IMR-90 (cell line): ENCODE results near the gene CDON. TPM values are rescaled to one million over a fixed set of nuclear protein-coding genes. Genes with fewer than 3 reads are reported as not detected.
"Not testable (repeated sequence)": the region's sequence is repeated elsewhere in the genome, so short reads cannot be mapped to it uniquely, and the experiment has no call there.

Experiments used
- ATAC-seq: fragments of 200-7000 bp; cut with Tn5 transposase; 2 replicates; pipeline ENCODE4 v1.9.1; 2020; ENCODE audit warnings: low read depth, mild to moderate bottlenecking, moderate library complexity
- BruUV-seq: library from RNA; stranded (reverse); fragments of 400-500 nt; replicated peaks from 2 replicates; lab custom pipeline; 2021; lab: Mats Ljungman, UMichigan
- CTCF ChIA-PET: fragments of 300-600 bp; formaldehyde crosslinking; extraction: SDS; loops from one replicate; lab custom pipeline; 2021; ENCODE audit warnings: antibody characterized with exemption; lab: Yijun Ruan, JAX
- POLR2A ChIA-PET: fragments of 300-600 bp; sonication (Branson Sonifier 250); formaldehyde crosslinking; loops from one replicate; lab custom pipeline; 2022; ENCODE audit warnings: antibody characterized with exemption; ENCODE audit not compliant: unreplicated experiment; lab: Charles Lee
- DNase-seq: peaks from one replicate; pipeline ENCODE4 v3.0.0; 2013
- H2AFZ ChIP-seq: replicated peaks from 2 replicates; pipeline ENCODE3; 2013; ENCODE audit warnings: low read length, mild to moderate bottlenecking; ENCODE audit not compliant: poor library complexity
- H2AK5ac ChIP-seq: 2 replicates; pipeline ENCODE4 v1.6.1; 2013; ENCODE audit warnings: low read depth, low read length, inconsistent platforms
- H2AK9ac ChIP-seq: replicated peaks from 2 replicates; pipeline ENCODE3; 2013; ENCODE audit warnings: mild to moderate bottlenecking, low read depth, low read length, moderate library complexity; ENCODE audit not compliant: poor library complexity
- H2BK120ac ChIP-seq: 2 replicates; pipeline ENCODE4 v1.6.1; 2013; ENCODE audit warnings: low read depth, low read length, inconsistent platforms
- H2BK15ac ChIP-seq: 3 replicates; pipeline ENCODE4 v1.6.1; 2013; ENCODE audit warnings: low read depth, low read length, inconsistent platforms
- H2BK20ac ChIP-seq: 2 replicates; pipeline ENCODE4 v1.6.1; 2013; ENCODE audit warnings: low read depth, mild to moderate bottlenecking, inconsistent platforms, low read length, moderate library complexity
- H2BK5ac ChIP-seq: 2 replicates; pipeline ENCODE4 v1.6.1; 2013; ENCODE audit warnings: mild to moderate bottlenecking, low read depth, low read length, inconsistent platforms; ENCODE audit not compliant: poor library complexity, severe bottlenecking
- H3K14ac ChIP-seq: replicated peaks from 2 replicates; pipeline ENCODE4 v1.6.1; 2013; ENCODE audit warnings: low read depth, low read length, inconsistent platforms
- H3K18ac ChIP-seq: 2 replicates; pipeline ENCODE4 v1.6.1; 2013; ENCODE audit warnings: low read depth, low read length, control low read depth
- H3K23ac ChIP-seq: 2 replicates; pipeline ENCODE4 v1.6.1; 2013; ENCODE audit warnings: low read depth, low read length, inconsistent platforms
- H3K27ac ChIP-seq: 2 replicates; pipeline ENCODE4 v1.5.1; 2013; ENCODE audit warnings: mild to moderate bottlenecking, control low read depth, low read length; ENCODE audit not compliant: insufficient read depth
- H3K27me3 ChIP-seq: 2 replicates; pipeline ENCODE4 v1.6.1; 2013; ENCODE audit warnings: low read length; ENCODE audit not compliant: control insufficient read depth, insufficient read depth
- H3K36me3 ChIP-seq: 2 replicates; pipeline ENCODE4 v1.6.1; 2013; ENCODE audit warnings: low read length, mixed read lengths; ENCODE audit not compliant: control insufficient read depth, insufficient read depth
- H3K4ac ChIP-seq: 2 replicates; pipeline ENCODE4 v1.6.1; 2013; ENCODE audit warnings: low read depth, low read length, inconsistent platforms
- H3K4me1 ChIP-seq: 2 replicates; pipeline ENCODE4 v1.6.1; 2013; ENCODE audit warnings: low read length, mixed read lengths; ENCODE audit not compliant: control insufficient read depth, insufficient read depth
- H3K4me2 ChIP-seq: 2 replicates; pipeline ENCODE4 v1.6.1; 2013; ENCODE audit warnings: low read depth, mild to moderate bottlenecking, control low read depth, low read length, moderate library complexity
- H3K4me3 ChIP-seq: 2 replicates; pipeline ENCODE4 v1.5.1; 2013; ENCODE audit warnings: low read depth, mild to moderate bottlenecking, control low read depth, low read length, moderate library complexity; ENCODE audit not compliant: insufficient read depth
- H3K56ac ChIP-seq: 2 replicates; pipeline ENCODE4 v1.6.1; 2013; ENCODE audit warnings: low read length, inconsistent platforms; ENCODE audit not compliant: insufficient read depth; ENCODE audit errors: extremely low read depth
- H3K79me1 ChIP-seq, 2 experiments: 2 replicates each; pipeline ENCODE4 v1.6.1; 2013; ENCODE audit warnings: low read length in 2 of 2, inconsistent platforms in 1 of 2, low read depth in 1 of 2
- H3K9ac ChIP-seq: 2 replicates; pipeline ENCODE4 v1.6.1; 2013; ENCODE audit warnings: low read depth, low read length, control low read depth
- H3K9me1 ChIP-seq: 2 replicates; pipeline ENCODE4 v1.6.1; 2013; ENCODE audit warnings: low read length, inconsistent platforms; ENCODE audit not compliant: insufficient read depth
- H3K9me3 ChIP-seq: 2 replicates; pipeline ENCODE4 v1.6.1; 2013; ENCODE audit warnings: low read length; ENCODE audit not compliant: control insufficient read depth, insufficient read depth
- H4K20me1 ChIP-seq: 2 replicates; pipeline ENCODE4 v1.6.1; 2013; ENCODE audit warnings: low read length, inconsistent platforms; ENCODE audit not compliant: insufficient read depth
- H4K5ac ChIP-seq: 2 replicates; pipeline ENCODE4 v1.6.1; 2013; ENCODE audit warnings: mild to moderate bottlenecking, low read depth, low read length, control low read depth
- H4K8ac ChIP-seq, 2 experiments: 2 replicates each; pipeline ENCODE4 v1.6.1; 2013; ENCODE audit warnings: low read depth in 2 of 2, low read length in 2 of 2, control low read depth in 1 of 2, inconsistent platforms in 1 of 2
- H4K91ac ChIP-seq: 2 replicates; pipeline ENCODE4 v1.6.1; 2013; ENCODE audit warnings: low read depth, low read length, inconsistent platforms; ENCODE audit not compliant: insufficient read depth
- WGBS, 2 experiments: methylation state at CpG; one replicate each; pipeline versions ENCODE4 v1.1.5 to v1.1.7; 2013; ENCODE audit warnings: missing lambda C conversion rate in 2 of 2; ENCODE audit not compliant: insufficient read length in 1 of 2; ENCODE audit errors: extremely low coverage in 2 of 2; 5-methylcytosine and 5-hydroxymethylcytosine counted together
- dilution Hi-C: fragments of 300-500 bp; cut with HindIII; formaldehyde crosslinking; loops from one replicate; pipeline ENCODE4 v1.14.3; 2018; ENCODE audit warnings: low sequenced_read_pairs; ENCODE audit not compliant: unreplicated experiment
- in situ Hi-C: fragments of 300-500 bp; cut with MboI; formaldehyde crosslinking; loops from 3 replicates; pipeline ENCODE4 v1.14.3; 2019; ENCODE audit warnings: low sequenced_read_pairs, inconsistent platforms, mixed read lengths
- intact Hi-C: fragments of 100-400 bp; cut with micrococcal nuclease; formaldehyde crosslinking; loops from 2 replicates; pipeline ENCODE4 v1.10.0; 2022
- polyA plus RNA-seq, 3 experiments: library from polyadenylated mRNA; depleted of rRNA; stranded (reverse); fragments of >200 nt; gene quantifications; 2 replicates each; pipeline ENCODE4 v1.2.3, GENCODE V29; 2012; ENCODE audit warnings: low replicate concordance in 1 of 3
- total RNA-seq: library from RNA; depleted of rRNA; stranded (reverse); fragments of >200 nt; gene quantifications from 2 replicates; pipeline ENCODE4 v1.2.3, GENCODE V29; 2012

Gene CDON
- total and polyA plus RNA-seq, 2 of the 4 experiments (the other 2 are of a cell fraction) = 1.2 to 3.8 TPM

DNA sequence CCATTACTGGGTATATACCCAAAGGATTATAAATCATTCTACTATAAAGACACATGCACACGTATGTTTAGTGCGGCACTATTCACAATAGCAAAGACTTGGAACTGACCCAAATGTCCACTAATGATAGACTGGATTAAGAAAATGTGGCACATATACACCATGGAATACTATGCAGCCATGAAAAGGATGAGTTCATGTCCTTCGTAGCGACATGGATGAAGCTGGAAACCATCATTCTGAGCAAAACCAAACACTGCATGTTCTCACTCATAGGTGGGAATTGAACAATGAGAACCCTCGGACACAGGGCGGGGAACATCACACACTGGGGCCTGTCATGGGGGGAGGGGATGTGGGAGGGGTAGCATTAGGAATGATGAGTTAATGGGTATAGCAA lies 76.7 kb downstream of the CDON start:
- in situ Hi-C loops, H2BK20ac ChIP-seq, H3K14ac ChIP-seq, dilution Hi-C loops, H2BK15ac ChIP-seq, POLR2A ChIA-PET, H3K4me2 ChIP-seq, H3K27ac ChIP-seq, H3K36me3 ChIP-seq, H2AK9ac ChIP-seq, H2BK120ac ChIP-seq, H3K9ac ChIP-seq, DNase-seq, H4K5ac ChIP-seq, H4K8ac ChIP-seq, H4K20me1 ChIP-seq, intact Hi-C loops, H3K79me1 ChIP-seq, H4K91ac ChIP-seq, H3K4ac ChIP-seq, H3K18ac ChIP-seq, H3K9me3 ChIP-seq, H3K9me1 ChIP-seq, H3K56ac ChIP-seq, CTCF ChIA-PET, ATAC-seq, H2BK5ac ChIP-seq, BruUV-seq, H3K4me3 ChIP-seq, H3K4me1 ChIP-seq, H3K23ac ChIP-seq, H2AK5ac ChIP-seq, H3K27me3 ChIP-seq, H2AFZ ChIP-seq: not testable (repeated sequence)
- WGBS, 2 experiments = no CpG with 5 or more reads among the region's 6 CpGs
